Activated naive CD8-positive, alpha-beta T cell treated with anti-CD3 and anti-CD28 coated beads for 36 hours (primary cell): ENCODE measurements around the gene TRERF1. TPM values are rescaled to one million over a fixed set of nuclear protein-coding genes. Genes with fewer than 3 reads are reported as not detected.
"Not testable (repeated sequence)": the region's sequence is repeated elsewhere in the genome, so short reads cannot be mapped to it uniquely, and the experiment has no call there.

Source experiments
- DNase-seq: peaks from one replicate; pipeline ENCODE4 v3.0.0; 2021
- H3K27ac Mint-ChIP-seq: one replicate; pipeline ENCODE4 v1.8.0; 2022; ENCODE audit warnings: mild to moderate bottlenecking, moderate library complexity, mixed read lengths
- H3K27me3 Mint-ChIP-seq: one replicate; pipeline ENCODE4 v1.8.0; 2022; ENCODE audit warnings: mild to moderate bottlenecking, mixed read lengths
- H3K36me3 Mint-ChIP-seq: one replicate; pipeline ENCODE4 v1.8.0; 2021; ENCODE audit warnings: mild to moderate bottlenecking, mixed read lengths
- H3K4me1 Mint-ChIP-seq: one replicate; pipeline ENCODE4 v1.8.0; 2021; ENCODE audit warnings: mixed read lengths
- H3K4me3 Mint-ChIP-seq: one replicate; pipeline ENCODE4 v1.8.0; 2022; ENCODE audit warnings: mild to moderate bottlenecking, moderate library complexity, mixed read lengths
- H3K9me3 Mint-ChIP-seq: one replicate; pipeline ENCODE4 v1.8.0; 2022; ENCODE audit warnings: mixed read lengths
- total RNA-seq, 2 experiments: library from RNA; stranded (reverse); gene quantifications; one replicate each; pipeline ENCODE4 v1.2.3, GENCODE V29; 2021

Gene TRERF1
- total RNA-seq, 2 experiments from 2014 or later, result 6.5 to 6.9 TPM

- H3K4me1 Mint-ChIP-seq, result peaks cover 25% of the 10 kb centered on the region
- peak overlapping the region; percentile 89 for H3K27ac Mint-ChIP-seq
- DNase-seq, result no peak
- H3K4me3 Mint-ChIP-seq, result peak overlapping the region; percentile 87
- no peaks in the 10 kb centered on the region for H3K9me3 Mint-ChIP-seq
- peaks cover 8% of the 10 kb centered on the region for H3K36me3 Mint-ChIP-seq
- H3K27me3 Mint-ChIP-seq, result no peaks in the 10 kb centered on the region
Observed at GRCh38 chr6:42217157-42217518, 234.6 kb downstream of the TRERF1 start.

DNA sequence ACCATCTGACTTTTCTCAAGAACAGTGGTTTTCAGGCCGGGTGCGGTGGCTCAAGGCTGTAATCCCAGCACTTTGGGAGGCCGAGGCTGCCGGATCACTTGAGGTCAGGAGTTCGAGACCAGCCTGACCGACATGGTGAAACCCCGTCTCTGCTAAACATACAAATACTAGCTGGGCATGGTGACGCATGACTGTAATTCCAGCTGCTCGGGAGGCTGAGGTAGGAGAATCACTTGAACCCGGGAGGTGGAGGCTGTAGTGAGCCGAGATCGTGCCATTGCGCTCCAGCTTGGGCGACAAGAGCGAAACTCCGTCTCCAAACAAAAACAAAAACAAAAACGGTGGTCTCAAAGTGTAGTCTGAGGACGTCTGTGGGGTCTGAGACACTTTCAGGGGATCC lies 235.2 kb downstream of the TRERF1 start:
- Mint-ChIP-seq H3K27ac (peak overlapping the region; percentile 63), H3K4me3 (peak overlapping the region; percentile 82), H3K4me1 (peaks cover 25% of the 10 kb centered on the region)
- DNase-seq, H3K36me3 Mint-ChIP-seq, H3K27me3 Mint-ChIP-seq, H3K9me3 Mint-ChIP-seq: not testable (repeated sequence)

- Mint-ChIP-seq H3K4me3 (no peak overlapping the region), H3K9me3 (no peaks in the 10 kb centered on the region), H3K27me3 (no peaks in the 10 kb centered on the region), H3K4me1 (peaks cover 31% of the 10 kb centered on the region), H3K27ac (no peak overlapping the region), H3K36me3 (peaks cover 9% of the 10 kb centered on the region)
- DNase-seq, result no peak
Observed at GRCh38 chr6:42212442-42212841, 239.3 kb downstream of the TRERF1 start.

DNA sequence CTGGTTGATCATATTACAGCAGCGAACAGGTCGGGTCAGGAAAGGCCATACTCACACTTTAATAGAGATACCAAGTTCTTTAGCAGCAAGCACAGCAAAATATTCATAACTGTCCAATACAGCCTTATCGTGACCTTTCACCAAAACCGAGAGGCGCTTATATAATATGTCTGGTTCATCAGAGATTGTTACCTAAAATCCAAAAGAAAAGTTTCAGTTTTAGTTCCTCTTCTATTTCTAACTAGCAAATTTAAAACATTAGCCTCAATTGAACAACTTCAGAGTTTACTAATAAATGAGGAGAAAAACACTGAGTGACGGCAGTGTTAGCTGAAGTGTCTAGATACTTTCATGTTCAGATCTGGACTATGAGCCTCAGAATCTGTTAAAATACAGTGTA lies 240.0 kb downstream of the TRERF1 start:
- no peak for DNase-seq
- Mint-ChIP-seq H3K9me3 (no peaks in the 10 kb centered on the region), H3K27me3 (no peaks in the 10 kb centered on the region), H3K27ac (no peak overlapping the region), H3K4me3 (no peak overlapping the region), H3K4me1 (peaks cover 30% of the 10 kb centered on the region), H3K36me3 (peaks cover 8% of the 10 kb centered on the region)

DNA sequence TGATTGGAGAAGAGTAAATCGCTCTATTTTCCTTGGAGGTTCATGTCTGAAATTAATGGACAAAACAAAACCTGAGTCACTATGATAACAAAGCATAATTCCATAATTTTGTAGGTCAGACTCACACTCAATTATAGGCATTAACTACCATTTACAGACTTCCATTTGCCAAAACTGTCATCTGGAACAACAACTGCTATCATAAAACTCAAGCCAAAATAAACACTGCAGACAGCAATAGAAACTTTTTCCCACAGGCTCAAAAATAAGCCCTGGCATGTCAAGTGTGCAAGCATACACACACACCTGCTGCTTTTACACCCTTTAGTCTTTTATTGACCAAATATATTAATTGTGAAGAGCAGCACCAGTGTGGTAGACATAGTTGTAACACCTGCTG lies 241.2 kb downstream of the TRERF1 start:
- Mint-ChIP-seq H3K4me3 (no peak overlapping the region), H3K27ac (no peak overlapping the region), H3K4me1 (peaks cover 18% of the 10 kb centered on the region), H3K27me3 (no peaks in the 10 kb centered on the region), H3K9me3 (no peaks in the 10 kb centered on the region), H3K36me3 (peaks cover 11% of the 10 kb centered on the region)
- no peak for DNase-seq

DNA sequence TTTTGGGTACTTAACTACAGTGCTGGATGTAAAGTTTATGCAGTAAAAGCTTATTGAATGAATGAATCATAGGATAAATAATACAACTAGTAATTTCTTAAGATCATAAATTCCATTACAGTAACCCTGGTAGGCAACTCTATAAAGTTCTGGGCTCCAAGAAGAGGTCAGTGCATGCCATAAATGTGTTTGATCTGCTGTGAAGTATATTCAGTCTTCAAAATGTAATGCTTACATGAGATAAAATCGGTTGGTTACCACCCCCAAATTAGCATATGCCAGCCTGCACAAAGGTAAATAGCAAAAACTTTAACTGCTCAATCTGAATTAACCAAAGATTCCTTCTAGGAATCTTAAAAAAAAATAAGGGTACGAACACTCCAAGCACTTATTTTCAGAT lies 244.2 kb downstream of the TRERF1 start:
- DNase-seq, H3K27me3 Mint-ChIP-seq, H3K4me1 Mint-ChIP-seq, H3K9me3 Mint-ChIP-seq, H3K4me3 Mint-ChIP-seq, H3K27ac Mint-ChIP-seq: not testable (repeated sequence)
- H3K36me3 Mint-ChIP-seq, result peaks cover 11% of the 10 kb centered on the region

- H3K27me3 Mint-ChIP-seq, result no peaks in the 10 kb centered on the region
- peaks cover 8% of the 10 kb centered on the region for H3K4me1 Mint-ChIP-seq
- H3K27ac Mint-ChIP-seq, result no peak overlapping the region
- H3K4me3 Mint-ChIP-seq, result no peak overlapping the region
- H3K9me3 Mint-ChIP-seq, result peaks cover 2% of the 10 kb centered on the region
- no peak for DNase-seq
- peaks cover 22% of the 10 kb centered on the region for H3K36me3 Mint-ChIP-seq
Observed at GRCh38 chr6:42204768-42205282, 246.9 kb downstream of the TRERF1 start.

DNA sequence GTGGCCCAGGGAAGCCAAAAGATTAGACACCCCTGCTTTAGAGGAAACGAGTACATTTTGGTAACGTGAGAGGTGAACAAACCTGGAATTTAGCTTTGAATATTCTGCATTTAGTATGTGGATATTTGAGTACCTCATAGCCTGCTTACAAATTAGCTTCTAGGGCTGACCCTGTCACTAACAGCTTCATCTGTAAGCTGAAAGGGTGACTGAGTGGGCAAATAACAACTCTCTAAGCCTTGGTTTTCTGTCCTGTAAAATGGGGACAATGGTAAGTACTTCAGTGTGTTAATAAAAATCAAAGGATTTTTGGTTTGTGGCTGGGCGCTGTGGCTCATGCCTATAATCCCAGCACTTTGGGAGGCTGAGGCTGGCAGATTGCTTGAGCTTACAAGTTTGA lies 248.5 kb downstream of the TRERF1 start:
- peaks cover 7% of the 10 kb centered on the region for H3K4me1 Mint-ChIP-seq
- no peak for DNase-seq
- no peaks in the 10 kb centered on the region for H3K27me3 Mint-ChIP-seq
- no peak overlapping the region for H3K4me3 Mint-ChIP-seq
- H3K36me3 Mint-ChIP-seq, result peaks cover 26% of the 10 kb centered on the region
- no peak overlapping the region for H3K27ac Mint-ChIP-seq
- peaks cover 2% of the 10 kb centered on the region for H3K9me3 Mint-ChIP-seq

DNA sequence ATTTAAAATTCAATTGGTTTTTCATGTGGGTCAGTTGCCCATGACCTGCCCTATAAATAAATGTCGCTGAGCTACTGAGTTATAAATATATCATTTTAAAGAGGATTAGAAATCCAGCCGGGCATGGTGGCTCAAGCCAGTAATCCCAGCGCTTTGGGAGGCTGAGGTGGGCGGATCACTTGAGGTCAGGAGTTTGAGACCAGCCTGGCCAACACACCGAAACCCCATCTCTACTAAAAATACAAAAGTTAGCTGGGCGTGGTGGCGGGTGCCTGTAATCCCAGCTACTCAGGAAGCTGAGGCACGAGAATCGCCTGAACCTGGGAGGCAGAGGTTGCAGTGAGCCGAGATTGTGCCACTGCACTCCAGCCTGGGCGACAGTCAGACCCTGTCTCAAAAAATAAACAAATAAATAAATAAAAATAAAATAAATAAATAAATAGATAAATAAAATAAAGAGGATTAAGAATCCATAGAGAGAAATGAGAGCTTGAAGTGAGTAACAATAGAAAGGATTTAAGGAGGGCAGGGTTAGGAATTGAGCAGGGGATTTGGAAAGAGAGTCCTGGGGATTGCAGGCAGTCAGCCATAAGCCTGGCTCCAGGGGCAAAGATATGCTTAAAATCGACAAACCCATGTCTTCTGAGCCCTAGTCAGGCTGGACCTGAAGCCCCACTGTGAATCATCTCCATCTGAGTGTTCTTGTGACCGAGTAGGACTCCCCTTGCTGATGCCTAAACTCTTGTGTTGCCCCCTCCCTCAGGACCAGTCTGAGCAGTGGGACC lies 249.4 kb downstream of the TRERF1 start:
- H3K4me1 Mint-ChIP-seq, H3K9me3 Mint-ChIP-seq, H3K27me3 Mint-ChIP-seq, H3K4me3 Mint-ChIP-seq, DNase-seq, H3K27ac Mint-ChIP-seq: not testable (repeated sequence)
- H3K36me3 Mint-ChIP-seq, result peaks cover 24% of the 10 kb centered on the region

GRCh38 chr6:42201382-42201781 lies 250.3 kb downstream of the TRERF1 start:
- no peak for DNase-seq
- Mint-ChIP-seq H3K27ac (no peak overlapping the region), H3K4me3 (no peak overlapping the region), H3K36me3 (peaks cover 21% of the 10 kb centered on the region), H3K27me3 (no peaks in the 10 kb centered on the region), H3K4me1 (peaks cover 2% of the 10 kb centered on the region), H3K9me3 (peaks cover 2% of the 10 kb centered on the region)

- no peak for DNase-seq
- Mint-ChIP-seq H3K27me3 (no peaks in the 10 kb centered on the region), H3K36me3 (peaks cover 16% of the 10 kb centered on the region), H3K27ac (no peak overlapping the region), H3K4me3 (no peak overlapping the region), H3K4me1 (peaks cover 2% of the 10 kb centered on the region), H3K9me3 (peaks cover 2% of the 10 kb centered on the region)
Observed at GRCh38 chr6:42200035-42200434, 251.7 kb downstream of the TRERF1 start.

DNA sequence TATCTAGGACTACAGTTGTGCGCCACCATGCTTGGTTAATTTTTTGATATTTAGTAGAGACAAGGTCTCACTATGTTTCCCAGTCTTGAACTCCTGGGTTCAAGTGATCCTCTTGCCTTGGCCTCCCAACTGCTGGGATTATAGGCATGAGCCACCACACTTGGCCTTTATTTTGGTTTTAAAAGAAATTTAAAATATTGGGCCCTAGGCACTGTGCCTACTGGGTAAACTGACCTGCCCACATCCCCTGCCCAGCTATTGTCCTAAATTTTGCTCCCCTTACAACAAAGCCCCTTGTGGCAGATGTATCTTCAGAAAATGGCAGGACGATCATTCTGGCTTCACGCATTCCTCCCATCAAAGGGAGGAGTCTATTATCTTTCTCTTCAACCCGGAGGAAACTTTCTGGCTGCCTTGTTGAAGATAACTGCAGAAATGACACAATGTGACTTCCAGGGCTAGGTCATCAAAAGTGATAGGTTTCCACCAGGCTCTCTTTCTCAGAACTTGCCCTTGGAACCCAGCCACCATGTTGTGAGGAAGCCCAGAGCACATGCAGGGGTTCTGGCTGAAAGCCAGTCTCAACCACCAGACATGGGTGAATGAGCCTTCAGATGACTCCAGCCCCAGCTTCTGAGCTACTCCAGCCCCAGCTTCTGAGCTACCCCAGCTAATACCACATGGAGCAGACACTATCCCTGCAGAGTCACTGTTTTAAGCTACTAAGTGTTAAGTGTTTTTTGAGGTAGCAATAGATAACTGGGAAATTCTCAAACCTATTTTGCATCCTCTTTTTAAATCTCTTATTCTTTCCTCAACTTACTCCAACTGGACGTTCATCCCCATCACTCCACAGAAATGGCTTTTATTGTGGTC lies 252.4 kb downstream of the TRERF1 start:
- Mint-ChIP-seq H3K4me1 (peaks cover 2% of the 10 kb centered on the region), H3K9me3 (peaks cover 2% of the 10 kb centered on the region), H3K27me3 (no peaks in the 10 kb centered on the region), H3K36me3 (peaks cover 16% of the 10 kb centered on the region), H3K4me3 (no peak overlapping the region), H3K27ac (no peak overlapping the region)
- DNase-seq, result no peak

- H3K27me3 Mint-ChIP-seq, result no peaks in the 10 kb centered on the region
- no peak overlapping the region for H3K27ac Mint-ChIP-seq
- H3K4me1 Mint-ChIP-seq, result peaks cover 2% of the 10 kb centered on the region
- H3K9me3 Mint-ChIP-seq, result peaks cover 2% of the 10 kb centered on the region
- no peak for DNase-seq
- no peak overlapping the region for H3K4me3 Mint-ChIP-seq
- H3K36me3 Mint-ChIP-seq, result peaks cover 16% of the 10 kb centered on the region
Observed at GRCh38 chr6:42197555-42198362, 254.0 kb downstream of the TRERF1 start.

DNA sequence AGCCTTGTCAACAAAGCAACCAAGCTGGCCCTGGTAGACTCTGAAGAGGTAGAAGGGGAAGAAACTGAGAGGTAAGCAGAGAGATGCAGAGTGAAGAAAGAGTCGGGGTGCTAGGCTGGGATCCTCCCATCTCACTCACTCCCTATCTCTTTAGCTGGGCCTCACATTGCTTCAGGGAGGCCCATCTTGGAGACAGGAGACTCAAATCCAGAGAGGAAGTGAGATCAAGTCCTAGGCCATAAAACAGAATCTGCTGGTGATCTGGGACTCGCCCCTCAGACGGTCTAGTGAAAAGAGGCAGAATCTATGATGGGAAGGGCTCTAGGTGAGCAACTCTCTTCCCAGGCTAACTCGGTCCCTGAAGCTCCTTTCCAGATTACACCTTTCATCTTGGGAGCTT lies 256.3 kb downstream of the TRERF1 start:
- H3K36me3 Mint-ChIP-seq, result peaks cover 11% of the 10 kb centered on the region
- peaks cover 2% of the 10 kb centered on the region for H3K9me3 Mint-ChIP-seq
- H3K4me1 Mint-ChIP-seq, result peaks cover 2% of the 10 kb centered on the region
- H3K4me3 Mint-ChIP-seq, result no peak overlapping the region
- DNase-seq, result no peak
- no peaks in the 10 kb centered on the region for H3K27me3 Mint-ChIP-seq
- H3K27ac Mint-ChIP-seq, result no peak overlapping the region

DNA sequence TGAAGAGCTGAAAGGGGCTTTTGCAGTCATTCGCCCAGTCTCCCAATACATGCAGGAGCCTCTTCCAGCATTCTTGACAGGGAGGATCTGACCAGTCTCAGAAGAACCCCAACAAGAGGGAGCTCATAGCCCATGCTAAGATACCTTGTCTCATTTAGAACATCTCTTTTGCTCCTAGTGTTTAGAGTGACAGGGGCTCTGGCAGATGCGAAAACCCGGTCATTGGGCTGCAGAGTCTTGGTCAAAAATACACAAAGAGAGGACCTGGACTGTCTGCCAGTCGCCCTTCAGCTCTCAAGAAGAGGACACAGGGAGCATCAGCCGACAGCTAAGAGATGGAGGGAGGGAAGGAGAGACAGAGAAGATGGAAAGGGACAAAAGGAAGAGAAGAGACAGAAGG lies 257.7 kb downstream of the TRERF1 start:
- Mint-ChIP-seq H3K4me3 (no peak overlapping the region), H3K36me3 (no peaks in the 10 kb centered on the region), H3K27ac (no peak overlapping the region), H3K27me3 (no peaks in the 10 kb centered on the region), H3K9me3 (no peaks in the 10 kb centered on the region), H3K4me1 (no peaks in the 10 kb centered on the region)
- no peak for DNase-seq
